ENCODE results near the gene AKT1S1. TPM values are rescaled to one million over a fixed set of nuclear protein-coding genes. Genes with fewer than 3 reads are reported as not detected.
A peak's percentile ranks its signal among the peaks of the same experiment; 100 is the strongest.

The AKT1S1 gene
- total and polyA plus RNA-seq, 2 donors from 2014 or later, result 33.7 to 47.2 TPM

GRCh38 chr19:49915271-49915670 is 38.1 kb upstream of the AKT1S1 start:
- FAIRE-seq, result no peak
- intact Hi-C loops (cut with DNase I), result no loop called here

GRCh38 chr19:49913720-49914119 is 36.6 kb upstream of the AKT1S1 start:
- H3K4me3 ChIP-seq (ENCODE audit: low read length in 3 of 3), result no peak overlapping the region
- intact Hi-C loops (cut with DNase I), result no loop called here
- peaks cover 0 to 7% (median 0%) of the 10 kb centered on the region in 3 donors for H3K4me1 ChIP-seq (ENCODE audit: control insufficient read depth in 2 of 3, insufficient read depth in 2 of 3, low read depth in 1 of 3, low read length in 3 of 3)
- no peak overlapping the region for H3K9ac ChIP-seq (ENCODE audit: low read length in 3 of 3)
- H3K9me3 ChIP-seq (ENCODE audit: control insufficient read depth in 2 of 3, insufficient read depth in 1 of 3, low read length in 3 of 3), result no peaks in the 10 kb centered on the region
- H3K27ac ChIP-seq (ENCODE audit: low read depth in 2 of 2, low read length in 2 of 2), result no peak overlapping the region
- FAIRE-seq, result no peak
- DNase-seq, result no peak
- peaks cover 0 to 19% (median 0%) of the 10 kb centered on the region in 3 donors for H3K36me3 ChIP-seq (ENCODE audit: control insufficient read depth in 2 of 3, insufficient read depth in 3 of 3, low read length in 3 of 3)
- H3K27me3 ChIP-seq (ENCODE audit: control insufficient read depth, insufficient read depth, low read length), result no peaks in the 10 kb centered on the region
- TF ChIP-seq CTCF (IDR thresholded peaks at IDR 0.05; ENCODE audit: borderline replicate concordance, extremely low read depth, insufficient read depth), result no peak

More at GRCh38 chr19:49915271-49915670, 38.1 kb upstream of the AKT1S1 start:
- H3K4me1 ChIP-seq (ENCODE audit: control insufficient read depth in 2 of 3, insufficient read depth in 2 of 3, low read depth in 1 of 3, low read length in 3 of 3), result peaks cover 0 to 7% (median 0%) of the 10 kb centered on the region in 3 donors
- no peaks in the 10 kb centered on the region for H3K9me3 ChIP-seq (ENCODE audit: control insufficient read depth in 2 of 3, insufficient read depth in 1 of 3, low read length in 3 of 3)
- no peak overlapping the region for H3K4me3 ChIP-seq (ENCODE audit: low read length in 3 of 3)
- no peak overlapping the region for H3K9ac ChIP-seq (ENCODE audit: low read length in 3 of 3)
- H3K27me3 ChIP-seq (ENCODE audit: control insufficient read depth, insufficient read depth, low read length), result no peaks in the 10 kb centered on the region
- no peak for TF ChIP-seq CTCF (IDR thresholded peaks at IDR 0.05; ENCODE audit: borderline replicate concordance, extremely low read depth, insufficient read depth)
- no peak overlapping the region for H3K27ac ChIP-seq (ENCODE audit: low read depth in 2 of 2, low read length in 2 of 2)
- H3K36me3 ChIP-seq (ENCODE audit: control insufficient read depth in 2 of 3, insufficient read depth in 3 of 3, low read length in 3 of 3), result peaks cover 0 to 14% (median 0%) of the 10 kb centered on the region in 3 donors
- no peak for DNase-seq

GRCh38 chr19:49912965-49913685 is 36.0 kb upstream of the AKT1S1 start:
- Histone ChIP-seq H3K4me3 (ENCODE audit: low read length in 3 of 3) (no peak overlapping the region), H3K4me1 (ENCODE audit: control insufficient read depth in 2 of 3, insufficient read depth in 2 of 3, low read depth in 1 of 3, low read length in 3 of 3) (peaks cover 0 to 7% (median 0%) of the 10 kb centered on the region in 3 donors), H3K27ac (ENCODE audit: low read depth in 2 of 2, low read length in 2 of 2) (no peak overlapping the region), H3K27me3 (ENCODE audit: control insufficient read depth, insufficient read depth, low read length) (no peaks in the 10 kb centered on the region), H3K9me3 (ENCODE audit: control insufficient read depth in 2 of 3, insufficient read depth in 1 of 3, low read length in 3 of 3) (no peaks in the 10 kb centered on the region), H3K9ac (ENCODE audit: low read length in 3 of 3) (no peak overlapping the region), H3K36me3 (ENCODE audit: control insufficient read depth in 2 of 3, insufficient read depth in 3 of 3, low read length in 3 of 3) (peaks cover 0 to 20% (median 0%) of the 10 kb centered on the region in 3 donors)
- intact Hi-C loops (cut with DNase I), result no loop called here
- FAIRE-seq (no peak), DNase-seq (peak in 1 of 5 donors; percentile 31)
- no peak for TF ChIP-seq CTCF (IDR thresholded peaks at IDR 0.05; ENCODE audit: borderline replicate concordance, extremely low read depth, insufficient read depth)

Data from kidney (tissue), 14 donors.